ENCODE data around the gene NME3.

The NME3 gene

DNA sequence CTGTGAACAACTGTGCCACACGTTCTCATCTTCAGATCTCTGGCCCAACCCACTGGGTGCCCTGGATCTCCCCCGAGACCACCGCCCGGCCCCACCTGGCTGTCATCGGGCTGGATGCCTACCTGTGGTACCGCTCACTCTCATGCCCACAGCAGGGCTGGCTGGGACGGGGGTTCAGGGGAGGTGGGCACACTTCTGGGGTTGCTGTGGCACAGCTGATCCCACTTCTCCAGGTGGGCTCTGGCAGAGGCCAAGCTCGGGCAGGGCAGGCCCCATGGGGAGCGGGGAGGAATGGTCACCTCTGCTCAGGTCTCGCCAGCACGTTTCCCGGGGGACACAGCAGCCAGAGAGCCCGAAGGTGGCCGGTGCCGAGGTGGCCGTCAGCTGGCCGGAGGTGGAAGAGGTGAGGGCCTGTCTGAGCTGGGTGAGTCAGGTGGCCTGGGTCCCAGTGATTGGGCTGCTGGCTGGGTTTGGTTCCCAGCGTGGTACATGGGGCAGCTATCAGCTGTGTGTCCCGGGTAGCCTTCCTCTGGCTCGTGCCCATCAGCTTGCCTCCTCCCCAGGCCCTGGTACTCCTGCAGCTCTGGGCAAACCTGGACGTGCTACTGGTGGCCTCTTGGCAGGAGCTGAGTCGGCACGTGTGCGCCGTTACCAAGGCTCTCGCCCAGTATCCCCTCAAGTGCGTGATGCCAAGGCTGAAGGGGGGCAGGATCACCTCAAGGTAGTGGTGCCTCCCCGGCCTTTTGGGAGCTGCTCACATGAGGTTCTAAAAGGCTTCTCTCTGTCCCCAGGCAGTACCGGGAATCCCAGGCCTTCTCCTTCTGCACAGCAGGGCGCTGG is 3.9 kb upstream of the NME3 start:
- no peaks in the 10 kb centered on the region for H3K27me3 ChIP-seq (replicated peaks; ENCODE audit: control insufficient read depth, insufficient read depth, low read length, poor library complexity, severe bottlenecking)
- no peak for DNase-seq
- peaks cover 27% of the 10 kb centered on the region for H3K36me3 ChIP-seq (ENCODE audit: control insufficient read depth, insufficient read depth, low read length)
- no peak overlapping the region for H3K27ac ChIP-seq (ENCODE audit: insufficient read depth, low read length, poor library complexity, severe bottlenecking)
- no peak overlapping the region for H3K4me3 ChIP-seq (ENCODE audit: insufficient read depth, low read depth, low read length, poor library complexity, severe bottlenecking)
- H3K9me3 ChIP-seq (ENCODE audit: control insufficient read depth, low read length), result no peaks in the 10 kb centered on the region
- H3K4me1 ChIP-seq (ENCODE audit: control insufficient read depth, insufficient read depth, low read length, poor library complexity, severe bottlenecking), result peaks cover 27% of the 10 kb centered on the region

DNA sequence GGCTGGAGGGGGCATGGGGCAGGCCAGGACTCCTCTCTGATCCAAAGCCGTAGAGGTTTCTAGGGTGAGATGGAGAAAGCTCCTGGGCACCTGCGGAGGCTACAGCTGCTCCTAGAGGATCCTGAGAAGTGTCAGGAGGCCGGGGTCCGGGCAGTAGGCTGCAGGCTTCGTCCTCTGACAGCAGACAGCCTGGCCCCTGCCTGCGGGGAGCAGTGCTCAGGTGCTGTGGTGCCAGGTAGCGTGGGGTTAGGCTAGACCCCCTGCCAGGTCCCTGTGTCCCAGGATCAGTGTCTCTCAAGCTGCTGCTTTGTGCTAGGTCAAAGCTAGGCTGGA is 3.1 kb upstream of the NME3 start:
- Histone ChIP-seq H3K27me3 (replicated peaks; ENCODE audit: control insufficient read depth, insufficient read depth, low read length, poor library complexity, severe bottlenecking) (no peaks in the 10 kb centered on the region), H3K4me3 (ENCODE audit: insufficient read depth, low read depth, low read length, poor library complexity, severe bottlenecking) (peak overlapping the region; percentile 95)
- DNase-seq, result no peak

GRCh38 chr16:1773703-1774447 is 2.5 kb upstream of the NME3 start:
- H3K36me3 ChIP-seq (ENCODE audit: control insufficient read depth, insufficient read depth, low read length), result peaks cover 29% of the 10 kb centered on the region
- H3K27ac ChIP-seq (ENCODE audit: insufficient read depth, low read length, poor library complexity, severe bottlenecking), result peak overlapping the region; percentile 82
- H3K4me1 ChIP-seq (ENCODE audit: control insufficient read depth, insufficient read depth, low read length, poor library complexity, severe bottlenecking), result peaks cover 27% of the 10 kb centered on the region
- no peaks in the 10 kb centered on the region for H3K27me3 ChIP-seq (replicated peaks; ENCODE audit: control insufficient read depth, insufficient read depth, low read length, poor library complexity, severe bottlenecking)
- DNase-seq, result no peak
- H3K4me3 ChIP-seq (ENCODE audit: insufficient read depth, low read depth, low read length, poor library complexity, severe bottlenecking), result peak overlapping the region; percentile 95
- H3K9me3 ChIP-seq (ENCODE audit: control insufficient read depth, low read length), result no peaks in the 10 kb centered on the region

More for the DNA sequence above, 3.1 kb upstream of the NME3 start:
- H3K9me3 ChIP-seq (ENCODE audit: control insufficient read depth, low read length), result no peaks in the 10 kb centered on the region
- peaks cover 27% of the 10 kb centered on the region for H3K36me3 ChIP-seq (ENCODE audit: control insufficient read depth, insufficient read depth, low read length)
- H3K4me1 ChIP-seq (ENCODE audit: control insufficient read depth, insufficient read depth, low read length, poor library complexity, severe bottlenecking), result peaks cover 27% of the 10 kb centered on the region
- H3K27ac ChIP-seq (ENCODE audit: insufficient read depth, low read length, poor library complexity, severe bottlenecking), result peak overlapping the region; percentile 82

DNA sequence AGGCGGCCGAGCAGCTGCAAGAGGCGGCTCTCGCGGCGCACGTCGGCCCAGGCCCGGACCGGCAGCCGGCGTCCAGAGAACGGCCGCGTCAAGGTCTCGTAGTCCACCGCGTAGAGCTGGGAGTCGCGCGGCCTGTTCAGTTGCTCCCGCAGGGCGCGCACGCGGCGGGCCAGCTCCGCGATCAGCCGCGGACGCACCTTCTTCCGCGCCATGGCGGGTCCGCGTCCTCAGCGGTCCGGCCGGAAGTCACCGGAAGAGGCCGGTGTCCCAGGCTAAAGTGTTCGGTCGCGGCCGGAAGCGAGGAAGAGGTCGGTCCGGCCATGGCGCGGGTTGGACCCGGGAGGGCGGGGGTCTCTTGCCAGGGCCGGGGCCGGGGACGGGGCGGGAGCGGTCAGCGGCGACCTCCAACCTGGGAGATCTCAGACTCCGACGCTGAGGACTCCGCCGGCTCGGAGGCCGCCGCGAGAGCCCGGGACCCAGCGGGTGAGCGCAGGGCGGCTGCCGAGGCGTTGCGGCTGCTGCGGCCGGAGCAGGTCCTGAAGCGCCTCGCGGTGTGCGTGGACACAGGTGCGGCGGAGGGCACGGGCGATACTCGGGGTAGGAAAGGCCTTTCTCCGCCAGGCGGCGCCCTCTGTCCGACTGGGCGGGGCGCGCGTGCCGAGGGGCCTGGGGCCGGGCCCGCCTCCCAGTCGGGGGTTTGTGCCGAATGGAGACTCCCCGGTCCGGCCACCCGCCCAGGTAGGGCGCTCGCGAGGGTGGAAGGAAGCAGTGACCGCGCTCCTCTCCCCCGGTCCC is 1.8 kb upstream of the NME3 start, which contains the start of gene MRPS34:
Gene MRPS34, minus strand, starts transcription at position 227 of the 795 bp plus-strand sequence. Its CDS starts 15 bp downstream, at position 212.
- Histone ChIP-seq H3K36me3 (ENCODE audit: control insufficient read depth, insufficient read depth, low read length) (peaks cover 34% of the 10 kb centered on the region), H3K4me1 (ENCODE audit: control insufficient read depth, insufficient read depth, low read length, poor library complexity, severe bottlenecking) (peaks cover 27% of the 10 kb centered on the region), H3K9me3 (ENCODE audit: control insufficient read depth, low read length) (no peaks in the 10 kb centered on the region), H3K27ac (ENCODE audit: insufficient read depth, low read length, poor library complexity, severe bottlenecking) (peak within 1 kb of the TSS; percentile 82), H3K4me3 (ENCODE audit: insufficient read depth, low read depth, low read length, poor library complexity, severe bottlenecking) (peak within 1 kb of the TSS; percentile 95), H3K27me3 (replicated peaks; ENCODE audit: control insufficient read depth, insufficient read depth, low read length, poor library complexity, severe bottlenecking) (no peaks in the 10 kb centered on the region)
- DNase-seq, result peak; percentile 54 to 69 (median 57)

- DNase-seq, result peak in 2 of 3 donors; percentile 21 to 36
- H3K4me1 ChIP-seq (ENCODE audit: control insufficient read depth, insufficient read depth, low read length, poor library complexity, severe bottlenecking), result peaks cover 27% of the 10 kb centered on the region
- no peaks in the 10 kb centered on the region for H3K27me3 ChIP-seq (replicated peaks; ENCODE audit: control insufficient read depth, insufficient read depth, low read length, poor library complexity, severe bottlenecking)
- H3K4me3 ChIP-seq (ENCODE audit: insufficient read depth, low read depth, low read length, poor library complexity, severe bottlenecking), result peak within 1 kb of the TSS; percentile 95
- no peaks in the 10 kb centered on the region for H3K9me3 ChIP-seq (ENCODE audit: control insufficient read depth, low read length)
- peak within 1 kb of the TSS; percentile 82 for H3K27ac ChIP-seq (ENCODE audit: insufficient read depth, low read length, poor library complexity, severe bottlenecking)
- peaks cover 34% of the 10 kb centered on the region for H3K36me3 ChIP-seq (ENCODE audit: control insufficient read depth, insufficient read depth, low read length)
Measured at GRCh38 chr16:1772362-1772907, 1.1 kb upstream of the NME3 start, which contains the start of gene EME2. EME2 (plus strand) TSS chr16:1772810; CDS start chr16:1773228, 418 bp downstream.

DNA sequence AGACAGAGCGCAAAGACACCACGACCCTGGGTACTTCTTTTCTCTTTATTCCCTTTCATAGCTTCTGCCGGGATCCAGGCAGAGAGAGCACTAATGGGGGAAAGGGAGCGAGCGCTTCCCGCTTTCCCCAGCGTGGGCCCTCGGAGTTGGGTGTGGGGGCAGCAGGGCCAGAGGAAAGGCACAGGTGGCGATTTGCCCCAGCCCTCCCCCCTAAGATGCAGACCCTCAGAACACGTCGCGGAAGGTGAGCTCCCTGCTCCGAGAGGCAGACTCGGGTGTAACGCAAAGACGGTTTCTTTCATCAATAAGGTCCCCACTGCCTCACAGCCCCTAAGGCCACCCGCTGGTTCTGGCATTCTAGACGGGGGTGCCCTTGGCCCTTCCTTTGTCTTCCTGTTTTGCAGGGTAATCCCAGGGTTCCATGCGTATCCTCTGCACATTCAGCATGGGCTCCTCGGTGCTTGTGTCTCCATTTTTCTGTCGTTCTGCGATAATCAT is 570 bp upstream of the NME3 start:
- H3K4me1 ChIP-seq (ENCODE audit: control insufficient read depth, insufficient read depth, low read length, poor library complexity, severe bottlenecking), result peaks cover 27% of the 10 kb centered on the region
- H3K36me3 ChIP-seq (ENCODE audit: control insufficient read depth, insufficient read depth, low read length), result peaks cover 34% of the 10 kb centered on the region
- no peaks in the 10 kb centered on the region for H3K27me3 ChIP-seq (replicated peaks; ENCODE audit: control insufficient read depth, insufficient read depth, low read length, poor library complexity, severe bottlenecking)
- H3K27ac ChIP-seq (ENCODE audit: insufficient read depth, low read length, poor library complexity, severe bottlenecking), result peak overlapping the region; percentile 82
- no peak for DNase-seq
- H3K4me3 ChIP-seq (ENCODE audit: insufficient read depth, low read depth, low read length, poor library complexity, severe bottlenecking), result peak overlapping the region; percentile 95
- no peaks in the 10 kb centered on the region for H3K9me3 ChIP-seq (ENCODE audit: control insufficient read depth, low read length)

DNA sequence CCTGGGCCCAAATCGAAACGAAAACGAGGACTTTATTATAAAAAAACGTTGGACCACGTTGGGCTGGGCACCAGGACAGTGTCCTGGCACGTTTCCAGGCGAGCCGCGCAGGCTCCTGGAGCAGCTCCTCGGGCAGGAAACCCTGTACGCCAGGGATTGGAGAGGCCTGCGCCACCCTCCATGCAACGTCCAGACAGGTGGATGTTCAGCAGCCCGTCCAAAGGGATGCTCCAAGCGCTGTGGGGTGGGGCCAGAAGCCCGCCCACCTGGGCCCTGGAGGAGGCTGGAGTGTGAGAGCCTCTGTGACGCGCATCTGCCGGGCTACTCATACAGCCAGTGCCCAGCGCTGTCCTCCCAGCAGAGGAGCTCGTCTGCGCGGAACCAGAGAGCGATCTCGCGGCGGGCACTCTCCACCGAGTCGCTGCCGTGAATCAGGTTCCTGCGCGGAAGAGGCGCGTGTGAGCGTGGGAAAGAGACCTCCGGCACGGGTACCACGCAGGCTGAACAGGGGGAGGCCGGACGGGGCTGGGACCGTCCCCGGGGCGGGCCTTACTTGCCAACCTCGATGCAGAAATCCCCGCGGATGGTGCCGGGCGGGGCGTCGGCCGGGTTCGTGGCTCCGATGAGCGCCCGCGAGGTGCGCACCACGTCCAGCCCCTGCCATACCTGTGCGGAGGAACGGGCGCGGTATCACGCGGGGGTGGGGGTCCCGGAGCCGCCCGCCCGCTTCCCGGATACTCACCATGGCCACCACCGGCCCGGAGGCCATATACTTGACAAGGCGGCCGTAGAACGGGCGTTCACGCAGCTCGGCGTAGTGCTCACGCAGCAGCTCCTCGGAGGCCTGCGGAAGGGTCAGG is 785 bp downstream of the NME3 start:
- Histone ChIP-seq H3K9me3 (ENCODE audit: control insufficient read depth, low read length) (no peaks in the 10 kb centered on the region), H3K4me3 (ENCODE audit: insufficient read depth, low read depth, low read length, poor library complexity, severe bottlenecking) (peak overlapping the region; percentile 95), H3K4me1 (ENCODE audit: control insufficient read depth, insufficient read depth, low read length, poor library complexity, severe bottlenecking) (peaks cover 27% of the 10 kb centered on the region), H3K27ac (ENCODE audit: insufficient read depth, low read length, poor library complexity, severe bottlenecking) (peak overlapping the region; percentile 82), H3K36me3 (ENCODE audit: control insufficient read depth, insufficient read depth, low read length) (peaks cover 35% of the 10 kb centered on the region), H3K27me3 (replicated peaks; ENCODE audit: control insufficient read depth, insufficient read depth, low read length, poor library complexity, severe bottlenecking) (no peaks in the 10 kb centered on the region)
- DNase-seq, result peak; percentile 28 to 39 (median 29)

DNA sequence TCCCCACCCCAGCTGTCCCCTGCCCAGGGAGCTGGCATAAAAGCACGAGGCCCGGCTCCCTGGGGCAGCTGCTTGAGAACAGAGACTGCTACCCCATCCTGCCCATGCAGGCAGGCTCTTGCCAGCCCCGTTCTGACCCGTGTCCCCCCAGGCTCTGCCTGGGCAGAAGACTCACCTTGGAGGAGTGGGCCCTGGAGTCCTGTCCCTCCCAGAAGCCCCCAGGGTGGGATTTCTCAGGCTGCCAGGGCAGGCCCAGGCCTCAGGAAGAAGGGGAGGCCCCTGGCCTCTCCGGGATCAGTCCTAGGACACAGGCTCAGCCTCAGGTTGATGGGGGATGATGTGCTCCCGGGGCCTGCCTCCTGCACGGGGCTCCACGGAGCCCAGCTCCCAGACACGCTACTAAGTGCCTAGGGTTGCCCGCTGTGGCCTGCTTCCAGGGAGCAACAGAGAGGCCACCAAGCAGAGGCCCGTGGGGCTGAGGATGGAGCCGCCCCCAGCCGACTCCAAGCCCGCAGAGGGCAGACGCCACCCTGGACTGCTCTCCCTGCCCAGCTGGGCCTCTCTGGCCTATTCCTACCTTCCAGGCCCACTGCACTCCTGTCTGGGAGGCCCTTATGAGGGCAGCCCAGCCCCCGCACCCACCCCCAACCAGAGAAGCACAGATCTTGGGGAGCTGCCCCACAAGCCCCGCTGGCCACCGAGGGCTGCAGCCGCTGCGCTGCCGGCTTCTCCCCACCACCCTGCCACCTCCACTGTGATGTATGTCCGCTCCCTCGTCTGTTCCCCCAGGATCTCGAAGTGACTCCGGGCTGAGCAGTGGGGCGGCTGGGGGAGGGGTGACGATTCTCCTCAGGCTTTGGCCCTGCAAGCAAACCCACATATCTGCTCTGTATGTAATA is 1.7 kb downstream of the NME3 start:
- no peak for DNase-seq
- Histone ChIP-seq H3K27ac (ENCODE audit: insufficient read depth, low read length, poor library complexity, severe bottlenecking) (no peak overlapping the region), H3K36me3 (ENCODE audit: control insufficient read depth, insufficient read depth, low read length) (peaks cover 43% of the 10 kb centered on the region), H3K4me1 (ENCODE audit: control insufficient read depth, insufficient read depth, low read length, poor library complexity, severe bottlenecking) (peaks cover 27% of the 10 kb centered on the region), H3K4me3 (ENCODE audit: insufficient read depth, low read depth, low read length, poor library complexity, severe bottlenecking) (no peak overlapping the region), H3K27me3 (replicated peaks; ENCODE audit: control insufficient read depth, insufficient read depth, low read length, poor library complexity, severe bottlenecking) (no peaks in the 10 kb centered on the region), H3K9me3 (ENCODE audit: control insufficient read depth, low read length) (no peaks in the 10 kb centered on the region)

All from effector memory CD4-positive, alpha-beta T cell (primary cell).